ENCODE results near the gene AK9. TPM values are rescaled to one million over a fixed set of nuclear protein-coding genes. Genes with fewer than 3 reads are reported as not detected.

The AK9 gene
- total RNA-seq, 1 donor from 2014 or later, result 3.1 TPM

- DNase-seq (ENCODE audit: low read depth in 2 of 2), result no peak
Observed at GRCh38 chr6:109696355-109696754, 5.4 kb upstream of the AK9 start.

- peak in 1 of 2 donors; percentile 58 for DNase-seq (ENCODE audit: low read depth in 2 of 2)
Observed at GRCh38 chr6:109695468-109695867, 4.5 kb upstream of the AK9 start.

GRCh38 chr6:109693111-109693510, 2.1 kb upstream of the AK9 start:
- no peak for DNase-seq (ENCODE audit: low read depth in 2 of 2)

GRCh38 chr6:109690373-109690736, 647 bp downstream of the AK9 start:
- peak in 1 of 2 donors; percentile 42 for DNase-seq (ENCODE audit: low read depth in 2 of 2)

GRCh38 chr6:109687271-109687761, 3.7 kb downstream of the AK9 start:
- DNase-seq (ENCODE audit: low read depth in 2 of 2), result peak in 1 of 2 donors; percentile 25

- DNase-seq (ENCODE audit: low read depth in 2 of 2), result no peak
Observed at GRCh38 chr6:109686566-109687265, 4.3 kb downstream of the AK9 start.

- peak in 1 of 2 donors; percentile 16 for DNase-seq (ENCODE audit: low read depth in 2 of 2)
Observed at GRCh38 chr6:109678661-109679505, 12.1 kb downstream of the AK9 start.

- DNase-seq (ENCODE audit: low read depth in 2 of 2), result no peak
Observed at GRCh38 chr6:109678240-109678639, 12.8 kb downstream of the AK9 start.

- no peak for DNase-seq (ENCODE audit: low read depth in 2 of 2)
Observed at GRCh38 chr6:109676724-109677123, 14.3 kb downstream of the AK9 start.

- peak in 1 of 2 donors; percentile 66 for DNase-seq (ENCODE audit: low read depth in 2 of 2)
Observed at GRCh38 chr6:109672839-109673238, 18.2 kb downstream of the AK9 start.

- DNase-seq (ENCODE audit: low read depth in 2 of 2), result peak in 1 of 2 donors; percentile 21
Observed at GRCh38 chr6:109672175-109672574, 18.8 kb downstream of the AK9 start.

- DNase-seq (ENCODE audit: low read depth in 2 of 2), result no peak
Observed at GRCh38 chr6:109671733-109672132, 19.3 kb downstream of the AK9 start.

- peak in 1 of 2 donors; percentile 49 for DNase-seq (ENCODE audit: low read depth in 2 of 2)
Observed at GRCh38 chr6:109669811-109670210, 21.2 kb downstream of the AK9 start.

GRCh38 chr6:109662192-109662591, 28.8 kb downstream of the AK9 start:
- peak in 1 of 2 donors; percentile 35 for DNase-seq (ENCODE audit: low read depth in 2 of 2)

GRCh38 chr6:109660526-109661320, 30.3 kb downstream of the AK9 start:
- peak in 1 of 2 donors; percentile 17 for DNase-seq (ENCODE audit: low read depth in 2 of 2)

- DNase-seq (ENCODE audit: low read depth in 2 of 2), result no peak
Observed at GRCh38 chr6:109655761-109656262, 35.2 kb downstream of the AK9 start.

- no peak for DNase-seq (ENCODE audit: low read depth in 2 of 2)
Observed at GRCh38 chr6:109653264-109653663, 37.7 kb downstream of the AK9 start.

- no peak for DNase-seq (ENCODE audit: low read depth in 2 of 2)
Observed at GRCh38 chr6:109644131-109644530, 46.9 kb downstream of the AK9 start.

- no peak for DNase-seq (ENCODE audit: low read depth in 2 of 2)
Observed at GRCh38 chr6:109632405-109632804, 58.6 kb downstream of the AK9 start.

- no peak for DNase-seq (ENCODE audit: low read depth in 2 of 2)
Observed at GRCh38 chr6:109631403-109631802, 59.6 kb downstream of the AK9 start.

GRCh38 chr6:109628158-109629000, 62.6 kb downstream of the AK9 start:
- DNase-seq (ENCODE audit: low read depth in 2 of 2), result no peak
